HG03469 (cell line): ENCODE measurements around the gene TUBB.
A peak's percentile ranks its signal among the peaks of the same experiment; 100 is the strongest.

Experiments
- ATAC-seq: cut with Tn5 transposase; IDR thresholded peaks from one replicate; pipeline ENCODE4 v1.9.1; 2021; ENCODE audit warnings: mild to moderate bottlenecking, moderate library complexity, moderate number of reproducible peaks; ENCODE audit not compliant: unreplicated experiment

Gene TUBB

DNA sequence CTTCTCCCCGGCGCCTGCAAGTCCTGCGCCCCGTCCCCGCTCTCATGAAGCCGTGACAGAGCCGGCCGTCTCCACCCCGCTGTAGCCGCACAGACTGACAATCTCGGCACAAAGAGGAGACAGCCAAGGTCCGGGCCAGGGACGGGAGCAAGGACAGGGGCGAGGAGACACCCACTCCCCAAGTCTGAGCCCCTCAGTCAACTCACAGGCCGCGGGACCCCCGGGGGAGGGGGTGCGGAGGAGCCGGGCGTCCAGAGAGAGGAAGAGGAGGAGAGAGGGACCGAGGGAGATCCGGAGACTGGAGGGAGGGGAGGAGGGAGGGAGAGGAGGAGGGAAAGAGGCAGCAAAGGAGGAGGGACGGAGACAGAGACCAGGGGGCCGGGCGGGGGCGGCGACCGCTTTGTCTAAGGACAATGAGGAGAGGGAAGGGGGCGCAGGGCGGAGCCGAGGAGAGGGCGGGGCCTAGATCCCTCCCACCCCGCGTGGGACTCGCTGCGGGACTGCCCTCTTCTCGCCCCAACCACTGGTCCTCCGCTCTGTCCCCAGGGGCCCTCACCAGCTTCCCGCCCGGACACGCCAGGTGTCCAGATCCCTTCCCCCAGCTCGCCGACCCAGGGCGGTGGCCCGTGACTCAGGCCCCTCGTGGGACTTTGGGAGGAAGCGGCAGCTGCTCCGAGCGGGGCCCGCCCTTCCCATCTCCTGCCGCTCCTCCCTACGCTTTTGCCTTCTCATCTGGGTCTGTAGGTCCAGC is 33.1 kb upstream of the TUBB start:
- peak; percentile 33 for ATAC-seq

DNA sequence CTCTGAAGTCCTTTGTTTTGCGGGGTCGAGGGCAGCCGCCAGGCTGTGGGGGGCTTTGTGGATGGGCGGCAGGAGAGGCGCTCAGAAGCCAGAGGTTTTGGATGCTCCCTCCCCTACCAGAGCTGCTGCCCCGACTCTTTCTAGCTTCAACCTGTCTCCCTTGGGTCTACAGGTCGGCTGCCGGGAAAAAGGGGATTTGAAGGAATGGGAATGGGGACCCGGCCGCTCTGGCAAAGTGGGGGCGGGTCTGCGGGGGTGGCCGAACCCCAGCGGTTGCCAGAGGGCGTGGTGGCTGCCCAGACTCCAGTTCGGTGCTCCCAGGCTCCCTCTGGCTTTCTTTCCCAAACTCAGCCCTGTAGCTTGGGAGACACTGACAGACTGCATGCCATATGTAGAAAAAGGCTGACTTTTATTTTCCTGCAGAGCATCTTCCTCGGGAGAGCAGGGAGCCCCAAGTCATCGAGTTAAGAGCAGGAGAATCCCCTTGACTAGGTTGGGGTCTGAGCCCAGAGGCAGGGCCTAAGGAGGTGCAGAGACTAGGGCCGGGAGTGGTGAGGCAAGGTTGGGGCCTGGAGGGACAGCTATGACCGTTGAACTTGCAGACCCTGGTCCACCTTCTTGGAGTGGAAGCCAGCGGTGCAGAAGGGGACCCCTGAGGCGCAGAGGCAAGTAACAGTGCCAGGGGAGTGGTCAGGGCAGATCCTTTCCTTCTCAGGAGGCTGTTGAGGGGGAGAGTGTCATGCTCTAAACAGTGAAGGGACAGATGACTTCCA is 32.3 kb upstream of the TUBB start:
- ATAC-seq, result no peak

DNA sequence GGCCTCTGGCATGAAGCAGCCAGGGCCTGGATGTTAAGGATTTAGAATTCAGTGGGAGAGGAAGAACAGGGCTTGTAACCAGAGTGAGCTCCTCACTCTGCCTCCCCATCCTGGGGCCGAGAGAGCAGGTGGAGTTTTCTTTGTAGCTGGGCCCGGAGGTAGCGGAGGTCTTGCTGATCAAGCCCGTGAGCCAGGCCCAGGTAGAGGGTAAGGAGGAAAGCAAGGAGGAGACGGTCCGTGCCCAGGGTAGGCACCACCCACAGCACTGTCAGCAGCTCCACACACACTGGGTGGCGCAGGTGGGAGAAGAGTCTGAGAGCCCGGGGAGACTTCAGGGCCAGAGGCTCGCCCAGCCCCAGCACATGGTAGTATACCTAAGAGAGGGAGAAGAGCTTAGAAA is 31.6 kb upstream of the TUBB start:
- ATAC-seq, result no peak

- ATAC-seq, result no peak
Observed at GRCh38 chr6:30689022-30689865, 30.9 kb upstream of the TUBB start.

DNA sequence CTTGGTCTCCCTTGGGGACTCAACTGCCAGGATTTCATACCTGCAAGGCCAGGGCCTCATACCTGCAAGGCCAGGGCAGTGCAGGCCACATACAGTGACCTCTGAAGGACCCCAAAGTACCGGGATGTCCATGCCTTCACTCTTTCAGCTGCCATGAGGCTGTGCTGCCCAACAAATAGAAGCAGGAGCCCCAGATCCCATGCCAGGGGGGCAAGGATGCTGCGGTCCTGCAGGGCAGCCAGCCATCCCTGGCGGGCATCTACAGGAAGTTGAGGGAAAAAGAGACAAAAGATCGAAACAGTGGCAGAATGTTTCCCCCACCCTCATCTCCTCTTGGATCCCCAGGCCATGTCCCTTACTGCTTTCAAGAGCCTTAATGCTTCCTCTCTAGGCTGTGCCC is 30.2 kb upstream of the TUBB start:
- no peak for ATAC-seq

DNA sequence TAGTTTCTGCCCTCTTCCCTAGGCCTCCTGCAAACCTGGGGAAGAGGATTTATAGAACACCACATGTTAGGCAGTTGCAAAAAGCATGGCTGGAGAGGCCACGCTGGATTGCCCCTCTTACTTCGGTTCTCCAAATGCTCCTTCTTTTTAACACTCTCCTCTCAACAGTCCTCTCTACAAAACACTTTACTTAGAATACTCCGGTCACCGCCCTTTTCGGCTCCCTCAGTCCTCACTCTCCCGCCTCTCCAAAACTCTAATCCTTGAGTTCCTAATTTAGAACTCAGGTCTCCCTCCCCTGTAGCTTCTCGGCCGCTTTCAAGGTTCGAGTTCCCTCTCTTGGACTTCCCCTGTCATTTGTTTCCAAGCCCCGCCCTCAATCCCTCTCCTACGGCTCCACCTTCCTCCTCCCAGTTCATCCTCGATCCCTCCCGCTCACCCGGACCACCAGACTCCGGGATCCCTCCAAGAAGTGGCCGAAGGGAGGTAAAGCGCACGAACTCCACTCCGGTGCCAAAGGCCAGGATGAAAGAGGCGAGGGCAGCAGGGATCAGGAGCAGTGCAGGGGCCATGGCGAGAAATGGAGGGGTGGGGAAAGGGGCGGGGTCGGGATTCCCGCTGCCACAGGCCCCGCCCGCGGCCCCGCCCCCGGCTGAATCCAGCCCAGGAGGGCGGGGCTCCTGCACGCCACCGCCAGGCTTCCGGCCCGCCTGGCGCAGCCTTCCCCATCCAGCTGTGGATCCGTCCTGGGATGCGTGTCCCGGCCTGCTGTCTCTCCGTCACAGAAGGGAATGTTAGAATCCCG is 29.5 kb upstream of the TUBB start, which contains the start of gene NRM:
Gene NRM (minus strand): TSS at position 582 of the 805 bp plus-strand sequence. CDS start 10 bp downstream, at position 572.
- no peak for ATAC-seq

DNA sequence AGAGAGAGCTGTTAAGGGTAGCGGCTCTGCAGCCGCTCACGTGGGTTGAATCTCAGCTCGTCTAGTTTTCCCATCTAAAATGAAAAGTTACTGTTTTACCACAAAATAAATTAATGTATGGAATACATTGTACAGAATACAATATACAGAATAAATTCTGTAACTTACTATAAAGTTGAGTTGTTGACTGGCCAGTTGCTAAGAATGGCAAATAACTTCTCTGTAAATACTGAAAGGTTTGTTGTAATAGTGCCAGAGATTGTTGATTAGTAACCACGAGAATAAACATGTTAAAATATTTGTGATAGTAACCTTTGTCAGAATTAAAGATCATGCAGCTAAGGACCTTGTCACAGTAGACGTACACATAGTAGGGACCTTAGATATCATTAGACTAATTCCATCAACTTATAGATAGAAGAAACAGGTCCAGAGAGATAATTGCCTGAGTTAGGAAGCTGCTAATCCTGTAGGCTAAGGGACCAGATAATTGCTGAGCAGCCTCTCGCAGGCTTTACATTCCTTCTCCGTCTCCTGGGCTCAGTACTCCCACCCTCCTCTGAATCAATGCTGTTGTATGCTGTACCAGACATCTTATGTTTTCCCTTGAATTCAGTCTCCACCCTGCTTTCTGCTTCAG is 28.8 kb upstream of the TUBB start:
- no peak for ATAC-seq

DNA sequence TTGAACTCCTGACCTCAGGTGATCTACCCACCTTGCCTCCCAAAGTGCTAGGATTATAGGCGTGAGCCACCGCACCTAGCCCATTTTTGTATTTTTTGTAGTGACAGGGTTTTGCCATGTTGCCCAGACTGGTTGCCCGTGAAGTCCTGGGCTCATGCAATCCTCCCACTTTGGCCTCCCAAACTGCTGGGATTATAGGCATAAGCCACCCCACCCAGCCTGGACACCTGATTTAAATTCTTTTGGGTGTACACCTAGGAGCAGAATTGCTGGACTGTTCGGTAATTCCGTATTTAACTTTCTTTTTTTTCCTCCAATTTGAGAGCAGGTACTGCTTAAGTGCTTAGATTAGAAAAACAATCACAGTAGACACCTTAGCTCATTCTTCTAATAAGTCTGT is 23.7 kb upstream of the TUBB start:
- ATAC-seq, result no peak

GRCh38 chr6:30700340-30700739 is 19.8 kb upstream of the TUBB start:
- no peak for ATAC-seq

- ATAC-seq, result no peak
Observed at GRCh38 chr6:30703011-30703410, 17.1 kb upstream of the TUBB start.

- no peak for ATAC-seq
Observed at GRCh38 chr6:30703821-30704220, 16.3 kb upstream of the TUBB start.

DNA sequence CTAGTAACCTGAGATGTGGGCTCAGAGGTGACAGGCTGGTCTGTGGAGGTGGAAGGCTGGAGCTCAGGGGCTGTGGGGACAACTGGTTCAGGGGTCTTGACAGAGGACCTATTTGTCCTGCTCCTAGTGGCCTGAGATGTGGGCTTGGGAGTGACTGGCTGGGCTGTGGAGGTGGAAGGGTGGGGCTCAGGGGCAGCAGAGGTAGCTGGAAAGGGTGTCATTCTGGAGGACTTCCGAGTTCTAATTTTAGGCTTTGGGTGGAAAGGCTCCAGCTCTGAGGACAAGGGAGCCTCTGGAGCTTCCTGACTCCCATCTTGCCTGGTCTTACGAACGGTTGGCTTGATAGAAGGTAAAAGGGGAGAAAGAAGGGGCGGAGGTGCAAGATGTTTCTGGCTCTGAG is 14.5 kb upstream of the TUBB start:
- no peak for ATAC-seq

GRCh38 chr6:30707281-30707850 is 12.8 kb upstream of the TUBB start:
- no peak for ATAC-seq

DNA sequence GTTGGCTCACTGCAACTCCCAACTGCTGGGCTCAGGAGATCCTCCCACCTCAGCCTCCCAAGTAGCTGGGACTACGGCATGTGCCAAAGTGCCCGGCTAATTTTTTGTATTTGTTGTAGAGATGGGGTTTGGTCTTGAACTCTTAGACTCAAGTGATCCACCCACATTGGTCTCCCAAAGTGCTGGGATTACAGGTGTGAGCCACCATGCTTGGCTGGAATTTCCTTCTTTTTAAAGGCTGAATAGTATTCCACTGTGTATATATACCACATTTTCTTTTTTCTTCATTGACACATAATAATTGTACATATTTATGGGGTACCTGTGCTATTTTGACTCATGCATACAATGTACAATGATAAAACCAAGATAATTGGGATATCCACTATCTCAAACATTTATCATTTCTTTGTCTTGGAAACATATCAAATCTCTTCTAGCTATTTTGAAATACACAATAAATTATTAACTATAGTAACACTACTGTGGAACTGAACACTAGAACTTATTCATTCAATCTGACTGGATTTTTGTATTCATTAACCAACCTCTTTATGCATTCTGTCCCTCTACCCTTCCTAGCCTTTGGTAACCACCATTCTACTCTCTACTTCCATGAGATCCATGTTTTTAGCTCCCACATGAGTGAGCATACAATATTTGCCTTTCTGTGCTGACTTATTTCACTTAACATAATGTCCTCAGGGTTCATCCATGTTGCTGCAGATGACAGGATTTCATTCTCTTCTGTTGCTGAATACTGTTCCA is 10.9 kb upstream of the TUBB start:
- no peak for ATAC-seq

- no peak for ATAC-seq
Observed at GRCh38 chr6:30711758-30712380, 8.3 kb upstream of the TUBB start.

DNA sequence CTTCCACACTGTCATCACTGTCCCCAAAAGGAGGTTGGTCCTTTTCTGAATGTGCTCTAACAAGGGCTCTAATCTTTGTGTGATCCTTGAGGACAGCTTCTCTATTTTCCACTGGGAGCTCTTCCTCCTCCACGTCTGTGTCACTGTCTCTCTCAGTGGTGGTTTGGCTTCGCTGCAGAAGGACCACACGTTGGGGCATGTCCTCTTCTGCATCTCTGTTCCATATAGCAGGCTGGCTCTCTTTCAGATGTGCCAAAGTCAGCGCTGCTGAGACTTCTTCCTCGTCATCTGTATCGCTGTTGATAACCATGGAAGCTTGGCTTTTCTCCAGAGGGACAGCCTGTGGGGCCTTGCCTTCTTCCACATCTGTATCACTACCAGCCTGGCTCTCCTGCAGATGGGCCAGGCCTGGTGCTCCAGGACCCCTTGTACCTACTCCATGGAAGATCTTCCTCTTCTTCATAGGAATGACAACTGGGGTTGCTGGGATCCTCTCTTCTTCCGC is 7.7 kb upstream of the TUBB start:
- no peak for ATAC-seq

DNA sequence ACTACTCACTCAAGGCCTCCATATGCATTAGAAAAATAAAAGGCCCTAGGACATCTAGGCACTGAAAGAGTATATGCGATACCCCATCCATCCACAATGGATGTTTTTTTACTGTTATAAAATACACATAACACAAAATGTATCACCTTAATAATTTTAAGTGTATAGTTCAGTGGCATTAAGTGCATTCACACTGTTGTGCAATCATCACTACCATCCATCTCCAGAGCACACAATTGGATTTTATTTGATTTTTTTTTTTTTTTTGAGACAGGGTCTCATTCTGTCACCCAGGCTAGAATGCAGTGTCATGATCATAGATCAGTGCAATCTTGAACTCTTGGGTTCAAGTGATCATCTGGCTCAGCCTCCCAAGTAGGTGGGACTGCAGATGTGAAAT is 5.9 kb upstream of the TUBB start:
- ATAC-seq, result no peak

GRCh38 chr6:30716879-30717128 is 3.3 kb upstream of the TUBB start:
- no peak for ATAC-seq
